Upper lobe of left lung (tissue), 6 donors: ENCODE data around the gene SIK3. TPM values are rescaled to one million over a fixed set of nuclear protein-coding genes. Genes with fewer than 3 reads are reported as not detected.

Experiments used
- ATAC-seq, 2 donors: fragments of 200-7000 bp; cut with Tn5 transposase; one replicate each; pipeline ENCODE4 v1.9.1; 2022; ENCODE audit warnings: mild to moderate bottlenecking in 2 of 2, moderate library complexity in 2 of 2; ENCODE audit not compliant: low FRiP score in 2 of 2
- DNase-seq, 2 donors: peaks; one replicate each; pipeline ENCODE4 v3.0.0-alpha.2; 2019 to 2020
- H3K27ac ChIP-seq, 4 donors: fragments of 200-600 bp; sonication (generic); one replicate each; pipeline ENCODE4 v1.5.1; 2016 to 2019
- H3K27me3 ChIP-seq, 4 donors: fragments of 200-600 bp; sonication (generic); one replicate each; pipeline ENCODE4 v1.5.1; 2017 to 2019
- H3K36me3 ChIP-seq, 4 donors: fragments of 200-600 bp; sonication (generic); one replicate each; pipeline ENCODE4 v1.5.1; 2016 to 2019
- H3K4me1 ChIP-seq, 4 donors: fragments of 200-600 bp; sonication (generic); one replicate each; pipeline ENCODE4 v1.5.1; 2018 to 2019
- H3K4me3 ChIP-seq, 4 donors: fragments of 200-600 bp; sonication (generic); one replicate each; pipeline ENCODE4 v1.5.1; 2017 to 2019; ENCODE audit warnings: mild to moderate bottlenecking in 2 of 4, moderate library complexity in 1 of 4
- H3K9me3 ChIP-seq, 4 donors: fragments of 200-600 bp; sonication (generic); one replicate each; pipeline ENCODE4 v1.5.1; 2018 to 2019
- CTCF ChIP-seq, 6 experiments: fragments of 450-650 bp in 4 of 6; fragments of 200-600 bp in 2 of 6; sonication (generic) in 2 of 6; IDR thresholded peaks; one replicate each; pipeline ENCODE4 v1.5.1; 2016 to 2019; ENCODE audit warnings: antibody characterized with exemption in 6 of 6
- EP300 ChIP-seq, 4 donors: sonication (generic); formaldehyde crosslinking; IDR thresholded peaks; one replicate each; pipeline ENCODE4 v1.5.1; 2017; ENCODE audit warnings: antibody characterized with exemption in 4 of 4, control low read depth in 2 of 4
- POLR2A ChIP-seq, 4 donors: fragments of 450-650 bp; IDR thresholded peaks; one replicate each; pipeline ENCODE4 v1.5.1; 2016 to 2017; ENCODE audit warnings: antibody characterized with exemption in 4 of 4, mild to moderate bottlenecking in 2 of 4
- POLR2AphosphoS5 ChIP-seq, 2 donors: sonication (generic); formaldehyde crosslinking; IDR thresholded peaks; one replicate each; pipeline ENCODE4 v1.5.1; 2017; ENCODE audit warnings: antibody characterized with exemption in 2 of 2
- WGBS, 2 donors: methylation state at CpG; one replicate each; pipeline ENCODE4 v1.1.5; 2017 to 2018; 5-methylcytosine and 5-hydroxymethylcytosine counted together
- total RNA-seq, 6 donors: library from RNA; depleted of rRNA in 4 of 6; stranded (reverse); fragments of >200 nt in 4 of 6; gene quantifications; one replicate each; pipeline versions ENCODE4 v1.1.0 to v1.2.1, GENCODE V29; 2016 to 2021
- donor health status: DM: no; HTN: no; CAD: no; lungs with moderate emphysema.
- donor health status: DM: no; HTN: yes; CAD: no; lungs with severe emphysema.

The SIK3 gene
- total RNA-seq, 6 donors from 2014 or later: 26.9 to 115 (median 43.7) TPM

- Histone ChIP-seq H3K27ac (peak overlapping the region in 1 of 4 donors; percentile 95), H3K9me3 (no peaks in the 10 kb centered on the region), H3K4me3 (no peak overlapping the region), H3K4me1 (peaks cover 20 to 32% (median 27%) of the 10 kb centered on the region in 4 donors), H3K27me3 (no peaks in the 10 kb centered on the region), H3K36me3 (no peaks in the 10 kb centered on the region)
- TF ChIP-seq CTCF (IDR thresholded peaks at IDR 0.05) (no peak), EP300 (IDR thresholded peaks at IDR 0.05) (no peak), POLR2AphosphoS5 (IDR thresholded peaks at IDR 0.05) (no peak), POLR2A (IDR thresholded peaks at IDR 0.05) (no peak)
- ATAC-seq: no peak
- DNase-seq: no peak
- WGBS, 2 donors: 90 to 93% methylated on average over 3 of the region's 3 CpGs
These were observed 2.3 kb upstream of the SIK3 start for GRCh38 chr11:117100556-117100955.

- 78 to 83% methylated on average over 2 of the region's 2 CpGs for WGBS, 2 donors
- TF ChIP-seq POLR2AphosphoS5 (IDR thresholded peaks at IDR 0.05): no peak
- no peak for TF ChIP-seq CTCF (IDR thresholded peaks at IDR 0.05)
- Histone ChIP-seq H3K27ac (peak overlapping the region; percentile 95 to 99 (median 97)), H3K36me3 (no peaks in the 10 kb centered on the region), H3K4me3 (no peak overlapping the region), H3K27me3 (no peaks in the 10 kb centered on the region), H3K4me1 (peaks cover 29 to 40% (median 34%) of the 10 kb centered on the region in 4 donors), H3K9me3 (no peaks in the 10 kb centered on the region)
- DNase-seq: no peak
- no peak for ATAC-seq
These were observed 1.5 kb upstream of the SIK3 start for GRCh38 chr11:117099696-117100095.

- Histone ChIP-seq H3K36me3 (no peaks in the 10 kb centered on the region), H3K9me3 (no peaks in the 10 kb centered on the region), H3K27me3 (no peaks in the 10 kb centered on the region), H3K27ac (peak overlapping the region; percentile 95 to 99 (median 97)), H3K4me3 (peak overlapping the region; percentile 46 to 92 (median 80)), H3K4me1 (peaks cover 33 to 55% (median 38%) of the 10 kb centered on the region in 4 donors)
- no peak for TF ChIP-seq POLR2A (IDR thresholded peaks at IDR 0.05)
- peak in 1 of 2 donors; percentile 14 for ATAC-seq
- 2 to 3% methylated on average over 21 to 38 of the region's 65 CpGs for WGBS, 2 donors
- peak; percentile 51 to 94 for DNase-seq
These were observed 599 bp downstream of the SIK3 start for GRCh38 chr11:117097389-117098268.

GRCh38 chr11:117097014-117097388 lies 1.2 kb downstream of the SIK3 start:
- TF ChIP-seq EP300 (IDR thresholded peaks at IDR 0.05) (no peak), POLR2AphosphoS5 (IDR thresholded peaks at IDR 0.05) (no peak), POLR2A (IDR thresholded peaks at IDR 0.05) (no peak), CTCF (IDR thresholded peaks at IDR 0.05) (no peak)
- DNase-seq: no peak
- Histone ChIP-seq H3K27ac (peak overlapping the region; percentile 95 to 99 (median 97)), H3K9me3 (no peaks in the 10 kb centered on the region), H3K27me3 (no peaks in the 10 kb centered on the region), H3K4me3 (peak overlapping the region; percentile 46 to 92 (median 80)), H3K36me3 (no peaks in the 10 kb centered on the region), H3K4me1 (peaks cover 33 to 55% (median 38%) of the 10 kb centered on the region in 4 donors)
- ATAC-seq: no peak
- WGBS, 2 donors: 39 to 59% methylated on average over 6 of the region's 6 CpGs

- Histone ChIP-seq H3K27me3 (no peaks in the 10 kb centered on the region), H3K36me3 (no peaks in the 10 kb centered on the region), H3K4me3 (peak overlapping the region in 3 of 4 donors; percentile 78 to 92 (median 83)), H3K9me3 (no peaks in the 10 kb centered on the region), H3K27ac (peak overlapping the region; percentile 95 to 99 (median 97)), H3K4me1 (peaks cover 33 to 55% (median 38%) of the 10 kb centered on the region in 4 donors)
- ATAC-seq (no peak), DNase-seq (peak in 1 of 2 donors; percentile 35)
- no peak for TF ChIP-seq CTCF (IDR thresholded peaks at IDR 0.05)
- TF ChIP-seq POLR2AphosphoS5 (IDR thresholded peaks at IDR 0.05): no peak
- no peak for TF ChIP-seq POLR2A (IDR thresholded peaks at IDR 0.05)
- no peak for TF ChIP-seq EP300 (IDR thresholded peaks at IDR 0.05)
- WGBS, 2 donors: 34 to 39% methylated on average over 6 of the region's 6 CpGs
These were observed 1.8 kb downstream of the SIK3 start for GRCh38 chr11:117096201-117096991.
